Measurements from ENCODE around the gene CCDC88B. TPM values are rescaled to one million over a fixed set of nuclear protein-coding genes. Genes with fewer than 3 reads are reported as not detected.

CCDC88B gene
- 9.9 to 13.7 TPM (median 12.8 TPM) in 5 replicates for total RNA-seq (2022; extraction: Qiagen RNA extraction; ENCODE audit: low read depth)

GRCh38 chr11:64339754-64340408 is at the start of gene CCDC88B:
CCDC88B (plus strand) TSS chr11:64340204; CDS start chr11:64340267, 63 bp downstream.

GRCh38 chr11:64291262-64291751 is 48.7 kb upstream of the CCDC88B start, which contains the start of gene KCNK4:
KCNK4 (plus strand) TSS chr11:64291302; CDS start chr11:64293019, 1,717 bp downstream.

GRCh38 chr11:64299847-64300648 is 40.0 kb upstream of the CCDC88B start, which contains the start of gene CATSPERZ:
CATSPERZ (plus strand) TSS chr11:64300358; CDS start chr11:64300411, 53 bp downstream.

GRCh38 chr11:64305075-64305690 is 34.8 kb upstream of the CCDC88B start, which contains the start of gene ESRRA:
ESRRA (plus strand) TSS chr11:64305524; CDS start chr11:64307180, 1,656 bp downstream.

GRCh38 chr11:64317325-64317960 is 22.6 kb upstream of the CCDC88B start, which contains the start of gene TRMT112:
TRMT112 (minus strand) TSS chr11:64317559; CDS start chr11:64317526, 33 bp downstream.

GRCh38 chr11:64317961-64318765 is 21.8 kb upstream of the CCDC88B start, which contains the start of gene PRDX5:
PRDX5 (plus strand) TSS chr11:64318121; CDS start chr11:64318216, 95 bp downstream.

GRCh38 chr11:64358907-64359711 is 19.1 kb downstream of the CCDC88B start, which contains the start of gene RPS6KA4:
RPS6KA4 (plus strand) TSS chr11:64359162; CDS start chr11:64359236, 74 bp downstream.

Other genes starting within 250 kb of the CCDC88B start
- gene MACROD1, start 174.1 kb upstream of the CCDC88B start, total RNA-seq (2022; extraction: Qiagen RNA extraction; ENCODE audit: low read depth): 9.1 to 15.9 TPM (median 14.1 TPM) in 5 replicates
- 253 to 292 TPM (median 270 TPM) in 5 replicates for gene STIP1, start 154.0 kb upstream of the CCDC88B start, total RNA-seq (2022; extraction: Qiagen RNA extraction; ENCODE audit: low read depth)
- gene FERMT3, start 133.5 kb upstream of the CCDC88B start, total RNA-seq (2022; extraction: Qiagen RNA extraction; ENCODE audit: low read depth): 0.69 to 3.9 TPM (median 2.0 TPM) in 5 replicates
- gene TRPT1, start 114.0 kb upstream of the CCDC88B start, total RNA-seq (2022; extraction: Qiagen RNA extraction; ENCODE audit: low read depth): 18.4 to 24.1 TPM (median 22.8 TPM) in 5 replicates
- gene NUDT22, start 113.9 kb upstream of the CCDC88B start, total RNA-seq (2022; extraction: Qiagen RNA extraction; ENCODE audit: low read depth): 32.6 to 40.0 TPM (median 36.4 TPM) in 5 replicates
- gene DNAJC4, start 109.7 kb upstream of the CCDC88B start, total RNA-seq (2022; extraction: Qiagen RNA extraction; ENCODE audit: low read depth): 19.9 to 23.1 TPM (median 20.7 TPM) in 5 replicates
- gene VEGFB, start 105.6 kb upstream of the CCDC88B start, total RNA-seq (2022; extraction: Qiagen RNA extraction; ENCODE audit: low read depth): 37.6 to 52.0 TPM (median 50.4 TPM) in 5 replicates
- gene FKBP2, start 99.1 kb upstream of the CCDC88B start, total RNA-seq (2022; extraction: Qiagen RNA extraction; ENCODE audit: low read depth): 113 to 138 TPM (median 124 TPM) in 5 replicates
- gene PPP1R14B, start 93.3 kb upstream of the CCDC88B start, total RNA-seq (2022; extraction: Qiagen RNA extraction; ENCODE audit: low read depth): 234 to 382 TPM (median 354 TPM) in 5 replicates
- gene PLCB3, start 88.7 kb upstream of the CCDC88B start, total RNA-seq (2022; extraction: Qiagen RNA extraction; ENCODE audit: low read depth): 13.3 to 24.6 TPM (median 20.3 TPM) in 5 replicates
- gene BAD, start 55.5 kb upstream of the CCDC88B start, total RNA-seq (2022; extraction: Qiagen RNA extraction; ENCODE audit: low read depth): 86.0 to 99.6 TPM (median 94.5 TPM) in 5 replicates
- 31.7 to 57.9 TPM (median 45.8 TPM) in 5 replicates for gene GPR137, start 54.4 kb upstream of the CCDC88B start, total RNA-seq (2022; extraction: Qiagen RNA extraction; ENCODE audit: low read depth)
- 0.06 to 0.07 TPM in 2 of 5 replicates, not detected in the others for gene KCNK4, start 48.9 kb upstream of the CCDC88B start, total RNA-seq (2022; extraction: Qiagen RNA extraction; ENCODE audit: low read depth)
- 2.2 to 3.1 TPM (median 2.7 TPM) in 5 replicates for gene CATSPERZ, start 39.8 kb upstream of the CCDC88B start, total RNA-seq (2022; extraction: Qiagen RNA extraction; ENCODE audit: low read depth)
- 45.4 to 70.2 TPM (median 61.2 TPM) in 5 replicates for gene ESRRA, start 34.7 kb upstream of the CCDC88B start, total RNA-seq (2022; extraction: Qiagen RNA extraction; ENCODE audit: low read depth)
- gene TRMT112, start 22.6 kb upstream of the CCDC88B start, total RNA-seq (2022; extraction: Qiagen RNA extraction; ENCODE audit: low read depth): 401 to 459 TPM (median 416 TPM) in 5 replicates
- 411 to 478 TPM (median 438 TPM) in 5 replicates for gene PRDX5, start 22.1 kb upstream of the CCDC88B start, total RNA-seq (2022; extraction: Qiagen RNA extraction; ENCODE audit: low read depth)
- gene RPS6KA4, start 19.0 kb downstream of the CCDC88B start, total RNA-seq (2022; extraction: Qiagen RNA extraction; ENCODE audit: low read depth): 51.6 to 71.2 TPM (median 63.1 TPM) in 5 replicates
- gene SLC22A11, start 215.7 kb downstream of the CCDC88B start, total RNA-seq (2022; extraction: Qiagen RNA extraction; ENCODE audit: low read depth): 0.06 to 0.17 TPM (median 0.08 TPM) in 4 of 5 replicates, not detected in the other

Data from A549 treated with DMSO at 1 μM for 4 hours (cell line).